Epithelial cell of proximal tubule (primary cell): ENCODE results near the gene FKBP1C. TPM values are rescaled to one million over a fixed set of nuclear protein-coding genes. Genes with fewer than 3 reads are reported as not detected.
"Not testable (repeated sequence)": the region's sequence is repeated elsewhere in the genome, so short reads cannot be mapped to it uniquely, and the experiment has no call there.

Source experiments
- DNase-seq: peaks from one replicate; pipeline ENCODE4 v3.0.0-alpha.2; 2011; ENCODE audit warnings: low read depth
- H3K4me3 ChIP-seq: 2 replicates; pipeline ENCODE4 v1.5.1; 2011; ENCODE audit warnings: low read depth, mild to moderate bottlenecking, low read length
- total RNA-seq: library from RNA; depleted of rRNA; stranded (reverse); fragments of >200 nt; gene quantifications from 2 replicates; pipeline ENCODE4 v1.2.3, GENCODE V29; 2015
- TF ChIP-seq, protein P1 (sequence below): conservative IDR thresholded peaks from 2 replicates; pipeline ENCODE4 v1.5.1; 2012; ENCODE audit warnings: low read depth, mild to moderate bottlenecking, low read length

The FKBP1C gene
- total RNA-seq: 0.36 and 0.58 TPM in 2 replicates

DNA sequence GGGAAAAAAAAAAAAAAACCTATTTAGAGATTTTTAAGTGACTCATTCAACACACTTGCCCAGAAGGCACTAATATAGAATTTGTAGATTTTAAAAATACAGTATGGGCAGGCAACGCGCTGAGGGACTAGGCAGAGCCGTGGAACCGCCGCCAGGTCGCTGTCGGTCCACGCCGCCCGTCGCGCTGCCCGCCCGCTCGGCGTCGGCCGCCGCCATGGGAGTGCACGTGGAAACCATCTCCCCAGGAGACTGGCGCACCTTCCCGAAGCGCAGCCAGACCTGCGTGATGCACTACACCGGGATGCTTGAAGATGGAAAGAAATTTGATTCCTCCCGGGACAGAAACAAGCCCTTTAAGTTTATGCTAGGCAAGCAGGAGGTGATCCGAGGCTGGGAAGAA is at the start of gene FKBP1C:
FKBP1C (plus strand) TSS at position 127 of the 400 bp plus-strand sequence.
- H3K4me3 ChIP-seq, DNase-seq: not testable (repeated sequence)

DNA sequence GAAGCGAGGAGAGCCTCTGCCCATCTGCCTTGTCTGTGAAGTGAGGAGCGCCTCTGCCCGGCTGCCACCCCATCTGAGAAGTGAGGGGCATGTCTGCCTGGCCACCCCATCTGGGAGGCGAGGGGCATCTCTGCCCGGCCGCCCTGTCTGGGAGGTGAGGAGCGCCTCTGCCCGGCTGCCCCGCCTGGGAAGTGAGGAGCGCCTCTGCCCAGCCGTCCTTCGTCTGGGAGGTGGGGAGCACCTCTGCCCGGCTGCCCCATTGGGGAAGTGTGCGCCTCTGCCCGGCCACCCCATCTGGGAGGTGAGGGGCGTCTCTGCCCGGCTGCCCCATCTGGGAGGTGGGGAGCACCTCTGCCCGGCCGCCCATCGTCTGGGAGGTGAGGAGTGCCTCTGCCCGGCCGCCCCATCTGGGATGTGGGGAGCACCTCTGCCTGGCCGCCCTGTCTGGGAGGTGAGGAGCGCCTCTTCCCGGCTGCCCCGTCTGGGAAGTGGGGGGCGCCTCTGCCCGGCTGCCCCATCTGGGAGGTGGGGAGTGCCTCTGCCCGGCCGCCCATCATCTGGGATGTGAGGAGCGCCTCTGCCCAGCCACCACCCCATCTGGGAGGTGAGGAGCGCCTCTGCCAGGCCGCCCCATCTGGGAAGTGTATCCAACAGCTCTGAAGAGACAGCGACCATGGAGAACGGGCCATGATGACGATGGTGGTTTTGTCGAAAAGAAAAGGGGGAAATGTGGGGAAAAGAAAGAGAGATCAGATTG is 47.0 kb upstream of the FKBP1C start:
- not testable (repeated sequence) for H3K4me3 ChIP-seq, DNase-seq

GRCh38 chr6:63174173-63174572 is 37.1 kb upstream of the FKBP1C start:
- DNase-seq: no peak
- TF ChIP-seq, protein P1, sequence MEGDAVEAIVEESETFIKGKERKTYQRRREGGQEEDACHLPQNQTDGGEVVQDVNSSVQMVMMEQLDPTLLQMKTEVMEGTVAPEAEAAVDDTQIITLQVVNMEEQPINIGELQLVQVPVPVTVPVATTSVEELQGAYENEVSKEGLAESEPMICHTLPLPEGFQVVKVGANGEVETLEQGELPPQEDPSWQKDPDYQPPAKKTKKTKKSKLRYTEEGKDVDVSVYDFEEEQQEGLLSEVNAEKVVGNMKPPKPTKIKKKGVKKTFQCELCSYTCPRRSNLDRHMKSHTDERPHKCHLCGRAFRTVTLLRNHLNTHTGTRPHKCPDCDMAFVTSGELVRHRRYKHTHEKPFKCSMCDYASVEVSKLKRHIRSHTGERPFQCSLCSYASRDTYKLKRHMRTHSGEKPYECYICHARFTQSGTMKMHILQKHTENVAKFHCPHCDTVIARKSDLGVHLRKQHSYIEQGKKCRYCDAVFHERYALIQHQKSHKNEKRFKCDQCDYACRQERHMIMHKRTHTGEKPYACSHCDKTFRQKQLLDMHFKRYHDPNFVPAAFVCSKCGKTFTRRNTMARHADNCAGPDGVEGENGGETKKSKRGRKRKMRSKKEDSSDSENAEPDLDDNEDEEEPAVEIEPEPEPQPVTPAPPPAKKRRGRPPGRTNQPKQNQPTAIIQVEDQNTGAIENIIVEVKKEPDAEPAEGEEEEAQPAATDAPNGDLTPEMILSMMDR: no peak
- H3K4me3 ChIP-seq: no peak overlapping the region

GRCh38 chr6:63176181-63176580 is 35.1 kb upstream of the FKBP1C start:
- no peak for DNase-seq
- no peak overlapping the region for H3K4me3 ChIP-seq
- TF ChIP-seq, protein P1: no peak

- no peak overlapping the region for H3K4me3 ChIP-seq
- DNase-seq: no peak
- TF ChIP-seq, protein P1: no peak
Measured at GRCh38 chr6:63180367-63180766, 30.9 kb upstream of the FKBP1C start.

DNA sequence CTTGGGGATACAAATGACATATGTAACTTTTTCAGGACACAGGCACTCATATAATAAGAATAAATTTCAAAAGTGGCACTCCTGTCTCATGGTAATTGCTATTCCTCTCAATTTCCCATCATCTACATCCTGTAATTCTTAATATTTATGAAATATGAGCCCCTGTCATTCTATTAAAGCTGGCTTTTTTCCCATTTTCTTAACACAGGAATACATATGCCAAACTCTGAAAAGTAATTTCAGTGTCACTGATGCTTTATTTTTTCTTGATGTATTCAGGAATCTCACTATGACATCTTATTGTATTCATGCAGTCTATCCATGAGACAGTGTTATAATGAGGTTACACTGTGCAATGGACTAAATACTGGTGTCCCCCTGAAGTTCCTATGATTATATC is 24.3 kb upstream of the FKBP1C start:
- TF ChIP-seq, protein P1: no peak
- no peak for DNase-seq
- no peak overlapping the region for H3K4me3 ChIP-seq

DNA sequence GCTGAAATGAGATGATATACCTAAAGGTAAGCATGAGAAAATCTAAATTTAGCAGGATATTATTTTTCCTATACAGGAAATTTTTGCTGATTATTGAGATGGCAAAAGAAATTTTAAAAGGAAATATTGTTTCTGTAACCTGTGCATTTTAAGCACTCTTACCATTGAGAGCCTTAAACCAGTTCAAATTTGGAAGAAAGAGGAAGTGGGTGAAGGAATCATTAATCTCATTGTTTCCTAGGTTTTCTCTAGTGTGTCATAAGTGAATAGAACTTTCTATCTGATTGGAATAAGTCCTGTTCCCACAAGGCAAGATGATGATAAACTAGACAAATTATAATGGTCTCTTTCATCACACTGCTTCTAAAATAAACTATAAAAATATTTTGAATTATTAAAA is 22.4 kb upstream of the FKBP1C start:
- TF ChIP-seq, protein P1: no peak
- DNase-seq: no peak
- no peak overlapping the region for H3K4me3 ChIP-seq

DNA sequence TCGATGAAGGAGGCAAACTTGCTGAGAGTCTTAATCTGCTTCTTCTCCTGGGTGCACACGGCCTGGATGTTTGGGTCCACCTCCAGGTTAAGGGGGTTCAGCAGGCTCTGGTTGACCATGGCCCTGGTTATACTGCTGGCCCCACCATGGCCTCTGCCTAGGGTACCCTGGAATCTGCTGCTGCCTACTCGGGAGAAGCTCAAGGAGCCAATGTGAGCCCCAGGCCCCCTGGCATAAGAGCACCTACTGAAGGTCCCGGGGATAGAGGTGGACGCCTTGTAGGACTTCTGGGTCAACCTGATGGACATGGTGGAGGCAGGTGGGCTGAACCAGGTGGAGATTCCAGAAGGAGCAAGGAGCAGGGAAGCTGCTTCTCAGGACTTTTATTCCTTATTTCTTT is 17.9 kb upstream of the FKBP1C start:
- TF ChIP-seq, protein P1: no peak

More for the DNA sequence above, 17.9 kb upstream of the FKBP1C start:
- H3K4me3 ChIP-seq: no peak overlapping the region
- DNase-seq: no peak
